Activated CD4-positive, alpha-beta T cell treated with anti-CD3 and anti-CD28 coated beads for 48 hours (primary cell): Measurements from ENCODE around the gene C3orf20.

Experiments used
- DNase-seq: peaks from one replicate; pipeline ENCODE4 v3.0.0-alpha.2; 2020

The C3orf20 gene

DNA sequence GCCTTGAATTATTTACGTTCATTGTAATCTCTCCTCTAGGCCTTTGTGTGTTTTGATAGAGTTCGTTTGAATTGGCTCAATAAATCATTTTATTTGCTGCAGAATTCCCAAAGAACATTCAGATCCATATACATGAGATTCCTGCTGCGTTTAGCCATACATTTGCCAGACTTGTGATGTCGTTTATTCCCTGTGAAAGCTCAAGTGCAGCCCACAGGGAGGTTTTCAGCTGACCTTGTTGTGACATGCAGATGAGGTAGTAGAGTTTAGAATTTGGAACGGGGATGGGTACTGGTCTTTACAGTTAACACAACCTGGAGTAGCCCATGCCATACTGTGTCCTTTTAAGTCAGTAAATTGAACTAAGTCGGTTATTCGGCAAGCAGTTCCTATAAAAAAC lies at the start of gene C3orf20:
Gene C3orf20, plus strand, starts transcription at position 301 of the 400 bp plus-strand sequence. CDS start 7,573 bp downstream, outside the sequence.
- no peak for DNase-seq

DNA sequence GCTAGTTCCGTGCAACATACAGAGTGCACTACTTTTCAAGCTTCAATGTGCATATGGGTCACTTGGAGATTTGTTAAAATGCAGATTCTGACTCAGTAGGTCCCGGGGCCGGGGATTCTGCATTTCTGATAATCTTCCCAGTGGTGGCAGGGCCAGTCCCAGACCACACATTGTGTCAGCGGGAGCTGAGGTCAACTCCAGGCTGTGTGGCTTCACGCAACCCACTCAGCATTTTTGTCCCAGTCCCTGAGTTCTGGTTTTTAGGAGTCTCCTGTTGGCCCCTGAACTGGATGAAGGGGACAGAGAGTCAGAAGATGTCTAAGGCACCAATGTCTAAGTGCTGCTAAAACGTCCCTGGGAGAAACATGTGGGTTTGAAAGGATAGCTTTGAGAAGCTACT lies 49.5 kb upstream of the C3orf20 start:
- DNase-seq, result no peak

DNA sequence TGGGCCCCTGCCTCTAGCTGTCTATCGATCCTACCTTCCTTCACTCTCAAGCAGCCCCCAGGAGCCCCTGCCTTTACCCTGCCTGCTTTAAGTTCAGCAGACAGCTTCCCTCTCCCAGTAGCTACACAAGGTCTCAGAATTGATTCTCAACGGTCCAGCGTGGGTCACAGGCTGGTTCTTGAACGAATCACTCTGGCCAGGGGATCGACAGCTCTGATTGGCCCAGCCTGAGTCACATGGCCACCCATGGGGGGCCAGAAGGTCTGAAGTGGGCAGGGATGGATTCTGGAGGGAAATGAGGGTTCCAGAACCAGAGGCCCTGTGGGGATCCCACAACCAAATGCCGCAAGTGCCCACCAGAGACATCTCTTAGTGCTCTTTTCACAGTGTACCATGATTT lies 47.1 kb upstream of the C3orf20 start:
- DNase-seq, result no peak

GRCh38 chr3:14628406-14628805 lies 46.5 kb upstream of the C3orf20 start:
- no peak for DNase-seq

GRCh38 chr3:14630404-14631100 lies 44.4 kb upstream of the C3orf20 start:
- DNase-seq, result no peak

GRCh38 chr3:14631101-14631497 lies 43.8 kb upstream of the C3orf20 start:
- no peak for DNase-seq

- no peak for DNase-seq
These were observed 43.1 kb upstream of the C3orf20 start for GRCh38 chr3:14631687-14632441.

- no peak for DNase-seq
These were observed 42.5 kb upstream of the C3orf20 start for GRCh38 chr3:14632442-14632930.

GRCh38 chr3:14633417-14633816 lies 41.5 kb upstream of the C3orf20 start:
- DNase-seq, result no peak

DNA sequence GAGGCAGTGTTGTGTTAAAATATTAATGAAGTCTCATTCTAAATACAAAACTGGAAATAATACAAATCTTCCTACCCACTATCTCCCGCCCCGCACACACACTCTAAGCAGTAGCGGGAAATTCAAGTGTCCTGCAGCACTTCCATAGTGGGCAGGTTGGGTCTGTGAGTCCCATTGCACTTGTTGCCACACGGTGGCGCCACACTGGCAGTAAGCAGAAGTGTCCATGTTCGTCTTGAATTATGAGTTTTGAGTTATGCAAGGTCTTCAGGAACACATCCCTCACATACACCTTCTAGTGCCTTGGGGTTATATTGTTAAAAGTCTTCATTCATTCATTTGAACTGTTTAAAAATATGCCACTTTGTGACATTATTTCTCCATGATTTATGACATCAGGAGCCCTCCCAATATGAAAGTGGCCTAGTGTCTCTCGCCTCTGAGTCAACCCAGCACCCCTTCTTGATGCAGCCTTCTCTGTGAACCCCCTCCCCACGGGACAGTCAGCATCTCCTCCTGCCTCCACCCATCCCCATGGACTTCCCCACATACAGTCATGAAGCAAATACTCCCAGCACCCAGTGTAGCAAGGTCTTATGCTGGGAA lies 41.0 kb upstream of the C3orf20 start:
- DNase-seq, result peak; percentile 71

DNA sequence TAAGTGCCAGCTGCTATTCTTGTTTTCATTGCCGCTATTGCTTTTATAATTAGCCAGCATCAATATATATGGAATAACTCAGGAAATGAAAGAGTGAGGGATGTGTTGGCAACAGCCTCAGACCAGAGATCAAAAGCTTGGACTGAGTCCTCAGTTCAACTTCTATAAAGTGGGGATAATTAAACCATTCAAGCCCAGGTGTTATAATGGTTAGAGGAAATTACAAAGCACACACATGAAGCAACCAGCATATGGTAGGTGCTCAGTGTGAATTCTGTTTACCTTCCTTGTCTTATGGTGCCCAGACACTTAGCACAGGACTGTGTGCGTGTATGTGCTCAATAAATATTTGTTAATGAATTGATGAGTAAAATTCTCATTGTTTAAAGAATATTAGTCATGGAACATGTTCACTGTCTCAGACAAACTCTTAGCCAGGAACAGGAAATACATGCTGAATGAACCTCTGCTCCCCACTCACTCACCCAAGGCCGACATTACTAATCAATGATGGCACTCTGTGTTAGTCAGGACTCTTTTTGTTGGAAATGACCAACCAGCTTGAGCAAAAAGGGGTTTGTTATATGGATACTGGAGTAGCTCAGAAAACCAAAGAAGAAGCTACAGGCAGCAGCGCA lies 40.1 kb upstream of the C3orf20 start:
- DNase-seq, result no peak

DNA sequence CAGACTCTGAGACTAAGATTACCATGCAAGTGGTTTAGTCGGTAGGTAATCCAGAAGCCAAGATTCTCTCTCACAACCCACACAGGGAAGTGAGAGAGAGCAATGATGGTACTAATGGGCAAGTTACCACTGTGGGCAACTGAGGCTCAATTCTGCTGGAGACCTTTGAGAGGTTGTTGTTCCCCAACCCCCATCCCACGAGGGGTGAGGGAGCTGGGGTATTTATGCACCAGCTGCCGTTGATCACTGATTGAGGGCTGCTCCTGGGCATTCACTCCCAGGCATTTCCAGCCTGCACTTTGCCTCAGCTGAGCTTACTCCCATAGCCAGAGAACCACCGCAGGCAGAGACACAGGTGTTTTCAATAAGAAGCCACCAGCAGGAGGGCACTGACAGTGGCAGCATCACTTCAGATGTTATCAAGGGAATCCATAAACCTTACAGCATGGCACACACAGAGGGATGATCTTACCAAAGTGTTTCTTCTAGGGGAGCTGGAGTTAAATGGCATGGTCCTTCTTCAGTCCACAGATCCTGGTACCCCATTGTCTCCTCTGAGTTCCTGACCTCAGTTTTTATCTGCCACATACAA lies 38.3 kb upstream of the C3orf20 start:
- no peak for DNase-seq

DNA sequence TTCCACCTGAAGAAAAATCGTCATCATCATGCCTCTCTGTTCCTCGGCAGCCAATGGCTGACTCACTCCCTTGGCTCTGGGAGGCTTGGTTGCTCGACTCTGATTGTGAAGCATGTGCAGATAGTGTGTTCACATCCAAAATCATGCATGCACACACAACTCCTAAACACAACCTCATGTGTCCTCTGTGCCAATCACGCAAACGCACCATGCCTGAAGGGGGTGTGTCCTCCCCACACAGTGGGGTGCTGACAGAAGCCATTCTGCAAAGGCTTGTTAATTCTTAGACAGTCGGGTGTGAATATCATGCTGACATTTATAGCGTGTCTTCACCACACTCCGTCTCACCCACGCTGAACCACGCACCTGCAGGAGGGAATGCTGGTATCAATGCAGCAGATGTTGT lies 34.8 kb upstream of the C3orf20 start:
- no peak for DNase-seq

GRCh38 chr3:14640734-14641133 lies 34.2 kb upstream of the C3orf20 start:
- DNase-seq, result no peak

GRCh38 chr3:14641346-14641745 lies 33.6 kb upstream of the C3orf20 start:
- DNase-seq, result no peak

GRCh38 chr3:14645453-14645852 lies 29.5 kb upstream of the C3orf20 start:
- DNase-seq, result no peak

- no peak for DNase-seq
These were observed 28.8 kb upstream of the C3orf20 start for GRCh38 chr3:14646131-14646573.

DNA sequence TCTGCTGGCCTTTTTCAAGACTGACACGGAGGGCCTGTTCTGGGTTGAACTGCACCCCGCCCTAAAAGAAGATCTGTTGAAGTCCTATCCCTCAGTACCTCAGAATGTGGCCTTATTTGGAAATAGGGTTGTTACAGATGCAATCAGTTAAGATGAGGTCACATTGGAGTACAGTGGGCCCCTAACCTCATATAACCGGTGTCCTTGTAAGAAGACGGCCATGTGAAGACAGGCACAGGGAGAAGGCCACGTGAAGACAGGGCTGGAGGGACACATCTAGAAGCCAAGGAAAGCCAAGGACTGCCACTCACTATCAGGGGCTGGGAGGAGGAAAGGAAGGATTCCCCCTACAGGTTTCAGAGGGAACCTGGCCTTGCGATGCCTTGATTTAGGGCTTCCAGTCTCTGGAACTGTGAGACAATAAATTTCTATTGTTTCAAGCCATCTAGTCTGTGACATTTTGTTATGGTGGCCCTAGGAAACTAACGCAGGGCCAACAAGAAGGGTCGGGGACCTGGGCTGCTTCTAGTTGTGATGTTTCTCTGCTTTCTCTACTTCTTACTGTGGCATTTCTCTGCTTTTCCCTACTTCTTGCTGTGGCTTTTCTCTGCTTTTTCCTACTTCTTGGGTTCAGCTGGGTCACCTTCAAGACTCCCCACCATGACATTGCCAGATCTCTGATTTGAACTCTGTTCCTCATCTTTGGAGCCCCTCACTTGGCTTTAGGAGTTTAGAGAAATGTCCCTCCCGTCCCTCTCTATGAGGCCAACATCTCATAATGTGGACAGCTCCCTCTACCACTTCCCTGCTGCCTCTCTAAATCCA lies 28.1 kb upstream of the C3orf20 start:
- no peak for DNase-seq

GRCh38 chr3:14647976-14648955 lies 26.7 kb upstream of the C3orf20 start:
- no peak for DNase-seq

DNA sequence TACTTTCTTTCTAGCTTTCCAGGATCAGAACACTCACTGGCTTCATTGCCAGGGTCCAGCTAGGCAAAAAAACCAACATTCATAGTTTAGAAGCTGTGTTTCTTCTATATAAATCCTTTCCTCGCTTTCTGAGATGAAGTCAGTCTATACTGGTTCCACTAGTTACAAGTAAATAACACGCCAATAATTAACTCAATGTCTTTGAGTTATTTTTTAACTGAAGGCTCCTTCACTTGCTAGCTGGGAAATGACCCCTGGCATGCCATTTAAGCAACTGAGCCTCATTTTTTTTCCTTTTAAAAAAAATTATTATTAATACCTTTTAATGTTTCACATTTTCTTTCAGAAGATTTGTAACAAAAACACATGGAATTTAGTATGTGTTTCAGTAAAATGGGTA lies 25.5 kb upstream of the C3orf20 start:
- DNase-seq, result no peak

DNA sequence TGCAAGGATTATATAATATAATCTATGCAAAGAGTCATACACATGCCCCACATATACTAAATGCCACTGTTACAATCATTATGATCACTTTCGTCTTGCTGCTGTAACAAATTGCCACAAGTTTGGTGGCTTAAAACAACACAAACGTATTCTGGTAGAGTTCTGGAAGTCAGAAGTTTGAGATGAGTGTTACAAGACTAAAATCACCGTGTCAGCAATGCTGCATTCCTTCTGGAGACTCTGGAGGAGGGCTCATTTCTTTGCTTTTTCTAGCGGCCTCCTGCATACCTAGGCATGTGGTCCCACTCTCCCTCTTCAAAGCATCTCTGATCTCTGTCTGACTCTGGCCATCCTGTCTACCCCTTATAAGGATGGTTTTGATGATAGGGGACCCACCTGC lies 24.7 kb upstream of the C3orf20 start:
- no peak for DNase-seq
